IMR-90 (cell line): ENCODE results near the gene ADGRB3.

Experiments
- CEBPB ChIP-seq: IDR thresholded peaks from 2 replicates; pipeline ENCODE4 v1.6.1; 2012; ENCODE audit warnings: low read depth, low read length, improper control_type of control experiment
- POLR2A ChIP-seq: IDR thresholded peaks from 2 replicates; pipeline ENCODE4 v1.6.1; 2012; ENCODE audit warnings: mild to moderate bottlenecking, low read depth, low read length

DNA sequence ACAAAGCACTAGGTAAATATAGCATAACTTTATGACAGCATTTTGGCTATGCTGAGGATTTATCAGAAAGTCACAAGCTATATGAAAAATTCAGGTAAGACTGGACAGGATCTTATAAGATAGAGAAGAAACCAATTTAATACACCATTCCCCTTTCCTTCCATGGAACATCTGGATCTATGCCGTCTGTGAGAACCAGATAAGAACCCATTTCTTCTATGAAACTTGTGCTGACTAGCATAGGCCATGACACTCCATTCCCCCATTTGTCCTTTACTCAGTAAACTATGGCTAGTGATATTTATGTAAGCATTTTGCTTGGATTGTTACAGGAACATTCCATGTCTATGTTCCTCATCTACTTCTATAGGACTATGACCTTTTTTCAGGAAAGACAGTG lies 437.7 kb downstream of the ADGRB3 start:
- TF ChIP-seq POLR2A (no peak), CEBPB (no peak)
